ENCODE measurements around the gene RNU2-1.

The RNU2-1 gene

DNA sequence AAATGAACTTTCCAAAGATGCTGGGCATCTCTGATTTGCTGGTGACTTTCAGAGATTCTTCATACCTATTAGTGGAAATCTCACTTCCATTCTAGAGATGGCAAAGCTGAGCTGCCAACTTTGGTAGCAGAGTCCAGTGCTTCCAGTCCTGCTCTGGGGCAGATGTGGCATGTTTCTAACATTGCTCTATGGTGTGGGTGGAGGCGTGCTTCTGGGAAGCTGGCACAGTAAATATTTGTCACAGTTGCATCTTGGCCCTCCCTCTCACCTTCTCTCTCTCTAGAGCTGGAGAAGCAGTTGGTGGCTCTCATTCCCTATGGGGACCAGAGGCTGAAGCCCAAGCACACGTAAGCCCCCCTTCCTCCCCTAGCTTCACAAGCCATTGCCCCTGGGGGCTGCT, 20.2 kb downstream of the RNU2-1 start:
- Histone ChIP-seq H3K4me3 (ENCODE audit: low read length in 2 of 2) (no peak overlapping the region), H3K9me3 (replicated peaks in 1 of 2; ENCODE audit: control insufficient read depth in 2 of 2, insufficient read depth in 1 of 2, low read depth in 1 of 2, low read length in 2 of 2) (no peaks in the 10 kb centered on the region), H4K91ac (ENCODE audit: low read depth, low read length, poor library complexity) (no peak overlapping the region), H2BK5ac (ENCODE audit: low read length) (no peak overlapping the region), H3K23ac (ENCODE audit: low read depth, low read length, poor library complexity) (no peak overlapping the region), H3K79me1 (ENCODE audit: low read depth, low read length) (no peaks in the 10 kb centered on the region), H3K27me3 (ENCODE audit: control insufficient read depth in 3 of 3, insufficient read depth in 3 of 3, low read depth in 1 of 3, low read length in 3 of 3) (no peaks in the 10 kb centered on the region), H2AK5ac (ENCODE audit: low read depth, low read length) (no peak overlapping the region), H3K4ac (ENCODE audit: low read length) (no peak overlapping the region), H3K9ac (ENCODE audit: low read depth, low read length, poor library complexity) (no peak overlapping the region), H3K27ac (replicated peaks; ENCODE audit: low read length) (no peak overlapping the region), H2BK120ac (ENCODE audit: low read depth, low read length) (no peak overlapping the region), H3K14ac (ENCODE audit: low read length) (no peak overlapping the region), H2BK12ac (ENCODE audit: low read length) (no peak overlapping the region), H3K4me1 (ENCODE audit: control insufficient read depth in 2 of 2, insufficient read depth in 1 of 2, low read depth in 1 of 2, low read length in 2 of 2) (peaks cover 0 to 2% of the 10 kb centered on the region in 2 donors), H3K18ac (ENCODE audit: low read length) (no peak overlapping the region), H3K36me3 (replicated peaks in 1 of 2; ENCODE audit: control insufficient read depth in 2 of 2, insufficient read depth in 2 of 2, low read length in 2 of 2) (peaks cover 7 to 28% of the 10 kb centered on the region in 2 donors), H3K4me2 (ENCODE audit: insufficient read depth, low read length, poor library complexity, severe bottlenecking) (no peak overlapping the region), H4K8ac (ENCODE audit: low read depth, low read length) (peak overlapping the region; percentile 68), H2AFZ (ENCODE audit: low read length) (no peak overlapping the region), H2BK15ac (ENCODE audit: low read length) (no peak overlapping the region)
- no CpG with 5 or more reads among the region's 2 CpGs for WGBS, 2 donors (ENCODE audit: extremely low coverage in 2 of 2, insufficient read length in 2 of 2, insufficient replicate concordance in 1 of 2)
- DNase-seq (ENCODE audit: low spot score), result no peak

DNA sequence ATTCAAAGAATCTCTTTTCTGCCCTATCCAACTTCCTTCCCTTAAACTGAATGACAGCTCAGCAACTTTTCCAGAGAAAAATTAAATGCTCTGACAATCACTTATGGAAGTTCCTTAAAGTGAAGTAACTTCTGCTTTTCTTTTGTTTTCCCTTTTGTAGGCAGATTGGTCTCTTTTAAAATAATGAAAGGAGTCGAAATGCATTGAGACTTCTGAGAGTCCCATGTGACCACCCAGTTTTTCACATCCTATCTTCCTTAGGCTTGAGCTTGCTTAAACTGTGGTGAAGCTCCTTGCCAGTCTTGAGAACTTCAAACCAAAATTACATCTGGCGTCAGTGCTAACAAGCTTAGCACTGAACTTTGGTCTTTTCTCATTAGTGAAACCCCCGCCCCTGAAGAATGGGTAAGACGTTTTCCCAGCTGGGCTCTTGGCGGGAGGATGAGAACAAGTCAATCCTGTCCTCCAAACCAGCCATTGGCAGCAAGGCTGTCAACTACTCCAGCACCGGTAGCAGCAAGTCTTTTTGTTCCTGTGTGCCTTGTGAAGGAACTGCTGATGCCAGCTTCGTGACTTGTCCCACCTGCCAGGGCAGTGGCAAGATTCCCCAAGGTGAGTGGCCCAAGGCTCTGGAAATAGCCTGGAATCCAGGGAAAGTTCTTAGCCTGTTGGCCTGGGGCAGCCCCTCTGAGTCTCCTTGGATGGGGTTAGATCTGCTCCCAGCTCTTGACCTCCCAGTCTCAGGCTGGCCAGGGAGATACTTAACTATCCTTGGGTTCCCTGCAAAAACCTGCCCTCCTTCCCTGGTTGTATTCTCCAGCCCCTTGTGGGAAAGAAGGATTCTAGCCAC, 20.9 kb downstream of the RNU2-1 start:
- Histone ChIP-seq H2BK120ac (ENCODE audit: low read depth, low read length) (no peak overlapping the region), H3K4me3 (ENCODE audit: low read length in 2 of 2) (no peak overlapping the region), H3K14ac (ENCODE audit: low read length) (no peak overlapping the region), H3K9ac (ENCODE audit: low read depth, low read length, poor library complexity) (no peak overlapping the region), H3K4me2 (ENCODE audit: insufficient read depth, low read length, poor library complexity, severe bottlenecking) (no peak overlapping the region), H3K18ac (ENCODE audit: low read length) (no peak overlapping the region), H2BK5ac (ENCODE audit: low read length) (no peak overlapping the region), H3K4me1 (ENCODE audit: control insufficient read depth in 2 of 2, insufficient read depth in 1 of 2, low read depth in 1 of 2, low read length in 2 of 2) (peaks cover 0 to 2% of the 10 kb centered on the region in 2 donors), H2AFZ (ENCODE audit: low read length) (no peak overlapping the region), H3K23ac (ENCODE audit: low read depth, low read length, poor library complexity) (no peak overlapping the region), H2BK12ac (ENCODE audit: low read length) (no peak overlapping the region), H3K4ac (ENCODE audit: low read length) (no peak overlapping the region), H3K79me1 (ENCODE audit: low read depth, low read length) (no peaks in the 10 kb centered on the region), H3K27me3 (ENCODE audit: control insufficient read depth in 3 of 3, insufficient read depth in 3 of 3, low read depth in 1 of 3, low read length in 3 of 3) (no peaks in the 10 kb centered on the region), H3K36me3 (replicated peaks in 1 of 2; ENCODE audit: control insufficient read depth in 2 of 2, insufficient read depth in 2 of 2, low read length in 2 of 2) (peaks cover 7 to 35% of the 10 kb centered on the region in 2 donors), H4K91ac (ENCODE audit: low read depth, low read length, poor library complexity) (no peak overlapping the region), H2AK5ac (ENCODE audit: low read depth, low read length) (no peak overlapping the region), H4K8ac (ENCODE audit: low read depth, low read length) (no peak overlapping the region), H2BK15ac (ENCODE audit: low read length) (no peak overlapping the region), H3K27ac (replicated peaks; ENCODE audit: low read length) (no peak overlapping the region), H3K9me3 (replicated peaks in 1 of 2; ENCODE audit: control insufficient read depth in 2 of 2, insufficient read depth in 1 of 2, low read depth in 1 of 2, low read length in 2 of 2) (no peaks in the 10 kb centered on the region)
- DNase-seq (ENCODE audit: low spot score), result no peak
- WGBS, 2 donors (ENCODE audit: extremely low coverage in 2 of 2, insufficient read length in 2 of 2, insufficient replicate concordance in 1 of 2), result no CpG with 5 or more reads among the region's 7 CpGs

DNA sequence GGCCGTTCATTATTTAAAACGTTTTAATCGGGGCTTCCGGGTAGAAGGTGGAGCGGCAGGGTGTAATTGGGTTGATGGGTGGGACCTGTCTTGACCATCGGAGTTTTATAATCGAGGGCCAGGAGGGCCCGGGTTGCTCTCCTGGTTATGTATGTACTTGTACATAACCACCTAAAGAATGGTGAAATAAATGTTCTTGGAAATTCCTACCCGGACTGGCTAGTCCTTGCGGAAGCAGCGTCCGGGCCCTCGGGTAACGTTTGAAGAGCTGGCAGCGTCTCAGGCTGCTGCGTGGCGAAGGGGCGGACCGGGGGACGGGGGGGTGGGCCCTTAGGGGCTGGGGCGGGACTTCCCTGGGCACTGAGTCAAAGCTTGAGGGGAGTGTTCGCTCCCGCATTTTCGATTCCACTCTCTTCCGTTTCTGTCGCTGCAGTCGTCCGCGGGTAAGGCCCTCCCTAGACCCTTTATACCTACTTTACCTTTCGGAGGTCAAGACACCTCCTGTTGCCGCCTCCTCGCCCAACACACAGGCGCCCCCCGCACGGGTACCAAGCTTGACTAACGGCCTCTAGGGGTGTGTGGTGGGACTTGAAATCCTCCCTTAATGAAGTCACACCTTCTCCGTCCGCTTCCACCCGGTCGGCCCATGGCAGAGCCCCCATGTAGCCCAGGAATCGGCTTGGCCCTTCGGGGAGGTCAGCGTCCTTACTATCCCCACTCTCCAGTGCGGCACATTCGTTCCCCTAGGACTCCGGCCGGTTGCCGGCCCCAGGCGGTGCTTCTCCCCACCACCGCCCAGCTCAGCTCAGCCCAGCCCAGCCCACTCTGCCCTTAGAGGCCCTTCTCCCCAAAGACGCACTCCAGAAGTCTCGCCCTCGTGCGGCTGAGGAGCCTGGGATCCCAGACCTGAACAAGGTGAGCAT, 22.0 kb downstream of the RNU2-1 start, which contains the start of gene TMEM106A:
Gene TMEM106A (plus strand): TSS at position 396 of the 923 bp plus-strand sequence. CDS start 1,167 bp downstream, outside the sequence.
- H3K18ac ChIP-seq (ENCODE audit: low read length), result peak within 1 kb of the TSS; percentile 11
- H3K23ac ChIP-seq (ENCODE audit: low read depth, low read length, poor library complexity), result peak within 1 kb of the TSS; percentile 1
- H4K91ac ChIP-seq (ENCODE audit: low read depth, low read length, poor library complexity), result no peak within 1 kb of the TSS
- H3K4me1 ChIP-seq (ENCODE audit: control insufficient read depth in 2 of 2, insufficient read depth in 1 of 2, low read depth in 1 of 2, low read length in 2 of 2), result peaks cover 0 to 2% of the 10 kb centered on the region in 2 donors
- peak within 1 kb of the TSS in 1 of 2 donors; percentile 85 for H3K4me3 ChIP-seq (ENCODE audit: low read length in 2 of 2)
- H3K79me1 ChIP-seq (ENCODE audit: low read depth, low read length), result peaks cover 3% of the 10 kb centered on the region
- no peak within 1 kb of the TSS for H2BK12ac ChIP-seq (ENCODE audit: low read length)
- H3K4ac ChIP-seq (ENCODE audit: low read length), result no peak within 1 kb of the TSS
- H2AFZ ChIP-seq (ENCODE audit: low read length), result no peak within 1 kb of the TSS
- WGBS, 2 donors (ENCODE audit: extremely low coverage in 2 of 2, insufficient read length in 2 of 2, insufficient replicate concordance in 1 of 2), result no CpG with 5 or more reads among the region's 54 CpGs
- peaks cover 9 to 42% of the 10 kb centered on the region in 2 donors for H3K36me3 ChIP-seq (replicated peaks in 1 of 2; ENCODE audit: control insufficient read depth in 2 of 2, insufficient read depth in 2 of 2, low read length in 2 of 2)
- H3K27ac ChIP-seq (replicated peaks; ENCODE audit: low read length), result no peak within 1 kb of the TSS
- H4K8ac ChIP-seq (ENCODE audit: low read depth, low read length), result peak within 1 kb of the TSS; percentile 45
- peak within 1 kb of the TSS; percentile 26 for H3K9ac ChIP-seq (ENCODE audit: low read depth, low read length, poor library complexity)
- no peak within 1 kb of the TSS for H2BK120ac ChIP-seq (ENCODE audit: low read depth, low read length)
- H3K4me2 ChIP-seq (ENCODE audit: insufficient read depth, low read length, poor library complexity, severe bottlenecking), result peak within 1 kb of the TSS; percentile 84
- no peak within 1 kb of the TSS for H3K14ac ChIP-seq (ENCODE audit: low read length)
- H2AK5ac ChIP-seq (ENCODE audit: low read depth, low read length), result peak within 1 kb of the TSS; percentile 65
- H2BK5ac ChIP-seq (ENCODE audit: low read length), result no peak within 1 kb of the TSS
- H3K9me3 ChIP-seq (replicated peaks in 1 of 2; ENCODE audit: control insufficient read depth in 2 of 2, insufficient read depth in 1 of 2, low read depth in 1 of 2, low read length in 2 of 2), result no peaks in the 10 kb centered on the region
- peak; percentile 52 for DNase-seq (ENCODE audit: low spot score)
- H3K27me3 ChIP-seq (ENCODE audit: control insufficient read depth in 3 of 3, insufficient read depth in 3 of 3, low read depth in 1 of 3, low read length in 3 of 3), result no peaks in the 10 kb centered on the region
- peak within 1 kb of the TSS; percentile 56 for H2BK15ac ChIP-seq (ENCODE audit: low read length)

DNA sequence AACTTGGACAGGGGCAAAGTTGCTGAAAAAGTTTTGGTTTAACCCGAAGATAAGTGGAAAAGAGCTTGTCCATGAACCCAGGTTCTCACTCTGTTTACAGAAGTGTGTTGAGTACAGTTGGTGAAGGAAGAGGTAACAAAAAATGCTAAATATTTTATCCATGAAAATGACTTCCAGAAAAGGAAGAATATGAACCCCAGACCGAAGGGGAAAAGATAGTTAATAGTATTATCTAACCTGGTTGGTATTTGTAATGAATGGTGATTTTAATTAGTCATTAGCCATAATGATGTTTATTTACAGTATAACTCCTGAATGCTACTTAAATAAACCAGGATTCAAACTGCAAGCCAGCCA, 22.7 kb downstream of the RNU2-1 start:
- WGBS, 2 donors (ENCODE audit: extremely low coverage in 2 of 2, insufficient read length in 2 of 2, insufficient replicate concordance in 1 of 2), result no CpG with 5 or more reads among the region's 2 CpGs
- Histone ChIP-seq H4K8ac (ENCODE audit: low read depth, low read length) (no peak overlapping the region), H3K27ac (replicated peaks; ENCODE audit: low read length) (no peak overlapping the region), H3K23ac (ENCODE audit: low read depth, low read length, poor library complexity) (no peak overlapping the region), H3K18ac (ENCODE audit: low read length) (no peak overlapping the region), H3K4me2 (ENCODE audit: insufficient read depth, low read length, poor library complexity, severe bottlenecking) (peak overlapping the region; percentile 84), H2BK15ac (ENCODE audit: low read length) (no peak overlapping the region), H3K9me3 (replicated peaks in 1 of 2; ENCODE audit: control insufficient read depth in 2 of 2, insufficient read depth in 1 of 2, low read depth in 1 of 2, low read length in 2 of 2) (no peaks in the 10 kb centered on the region), H2AFZ (ENCODE audit: low read length) (no peak overlapping the region), H3K14ac (ENCODE audit: low read length) (no peak overlapping the region), H2BK5ac (ENCODE audit: low read length) (no peak overlapping the region), H2AK5ac (ENCODE audit: low read depth, low read length) (no peak overlapping the region), H3K9ac (ENCODE audit: low read depth, low read length, poor library complexity) (no peak overlapping the region), H3K79me1 (ENCODE audit: low read depth, low read length) (peaks cover 3% of the 10 kb centered on the region), H3K4me1 (ENCODE audit: control insufficient read depth in 2 of 2, insufficient read depth in 1 of 2, low read depth in 1 of 2, low read length in 2 of 2) (peaks cover 0 to 2% of the 10 kb centered on the region in 2 donors), H3K4me3 (ENCODE audit: low read length in 2 of 2) (no peak overlapping the region), H2BK120ac (ENCODE audit: low read depth, low read length) (no peak overlapping the region), H2BK12ac (ENCODE audit: low read length) (no peak overlapping the region), H3K4ac (ENCODE audit: low read length) (no peak overlapping the region), H3K36me3 (replicated peaks in 1 of 2; ENCODE audit: control insufficient read depth in 2 of 2, insufficient read depth in 2 of 2, low read length in 2 of 2) (peaks cover 9 to 42% of the 10 kb centered on the region in 2 donors), H3K27me3 (ENCODE audit: control insufficient read depth in 3 of 3, insufficient read depth in 3 of 3, low read depth in 1 of 3, low read length in 3 of 3) (no peaks in the 10 kb centered on the region), H4K91ac (ENCODE audit: low read depth, low read length, poor library complexity) (no peak overlapping the region)
- DNase-seq (ENCODE audit: low spot score), result no peak
